GM11168 (cell line): Measurements from ENCODE around the gene CRTC3.
"Not testable (repeated sequence)": the region's sequence is repeated elsewhere in the genome, so short reads cannot be mapped to it uniquely, and the experiment has no call there.

Experiments used
- in situ Hi-C: fragments of 300-500 bp; cut with MboI; formaldehyde crosslinking; loops from one replicate; pipeline ENCODE4 v1.12.0; 2022; ENCODE audit warnings: low sequenced_read_pairs; ENCODE audit not compliant: unreplicated experiment

The CRTC3 gene

GRCh38 chr15:90665288-90666134 lies 135.8 kb downstream of the CRTC3 start:
- in situ Hi-C loops, result no loop called here

DNA sequence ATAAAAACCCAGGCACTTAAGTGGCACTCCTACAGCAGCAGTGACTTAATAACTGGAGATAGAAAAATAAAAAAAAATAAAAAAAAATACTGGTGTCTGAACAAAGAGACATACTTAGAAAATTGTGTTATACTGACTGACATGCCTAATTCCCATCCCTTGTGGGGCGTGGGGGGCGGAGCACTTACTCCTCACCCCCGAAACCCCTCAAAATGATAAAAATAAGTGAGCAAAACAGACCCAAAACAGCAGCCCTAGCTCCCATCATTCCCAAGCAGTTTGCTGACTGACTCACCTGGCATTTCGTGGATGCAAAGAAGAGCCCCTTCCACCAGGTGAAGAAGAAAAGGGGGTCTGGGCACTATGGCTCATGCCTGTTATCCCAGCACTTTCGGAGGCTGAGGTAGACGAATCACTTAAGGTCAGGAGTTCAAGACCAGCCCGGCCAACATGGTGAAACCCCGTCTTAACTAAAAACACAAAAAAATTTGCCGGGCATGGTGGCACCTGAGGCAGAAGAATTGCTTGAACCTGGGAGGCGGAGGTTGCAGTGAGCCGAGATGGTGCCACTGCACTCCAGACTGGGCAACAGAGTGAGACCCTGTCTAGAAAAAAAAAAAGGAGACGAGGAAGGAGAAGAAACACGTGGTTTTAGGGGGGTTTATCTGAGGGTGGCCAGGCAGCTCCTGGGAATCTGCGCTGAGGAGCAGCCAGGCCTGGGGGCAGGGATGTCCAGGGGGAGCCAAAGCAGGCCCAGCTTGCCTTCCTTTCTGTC lies 136.6 kb downstream of the CRTC3 start:
- in situ Hi-C loops, result no loop called here

- in situ Hi-C loops, result no loop called here
Observed at GRCh38 chr15:90667073-90667754, 137.5 kb downstream of the CRTC3 start.

DNA sequence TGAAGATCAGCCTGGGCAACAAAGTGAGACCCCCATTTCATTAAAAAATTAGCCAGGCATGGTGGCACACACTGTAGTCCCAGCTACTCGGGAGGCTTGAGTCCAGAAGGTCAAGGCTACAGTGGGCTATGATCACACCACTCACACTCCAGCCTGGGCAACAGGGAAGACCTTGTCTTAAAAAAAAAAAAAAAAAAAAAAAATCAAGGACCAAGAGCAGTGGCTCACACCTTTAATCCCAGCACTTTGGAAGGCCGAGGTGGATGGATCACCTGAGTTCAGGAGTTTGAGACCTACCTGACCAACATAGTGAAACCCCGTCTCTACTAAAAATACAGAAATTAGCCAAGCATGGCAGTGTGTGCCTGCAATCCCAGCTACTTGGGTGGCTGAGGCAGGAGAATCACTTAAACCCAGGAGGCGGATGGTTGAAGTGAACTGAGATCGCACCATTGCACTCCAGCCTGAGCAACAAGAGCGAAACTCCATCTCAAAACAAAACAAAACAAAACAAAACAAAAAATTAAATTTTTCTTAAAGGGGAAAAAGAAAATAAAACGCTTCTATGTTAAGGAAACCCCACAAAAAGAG lies 138.1 kb downstream of the CRTC3 start:
- in situ Hi-C loops, result not testable (repeated sequence)

DNA sequence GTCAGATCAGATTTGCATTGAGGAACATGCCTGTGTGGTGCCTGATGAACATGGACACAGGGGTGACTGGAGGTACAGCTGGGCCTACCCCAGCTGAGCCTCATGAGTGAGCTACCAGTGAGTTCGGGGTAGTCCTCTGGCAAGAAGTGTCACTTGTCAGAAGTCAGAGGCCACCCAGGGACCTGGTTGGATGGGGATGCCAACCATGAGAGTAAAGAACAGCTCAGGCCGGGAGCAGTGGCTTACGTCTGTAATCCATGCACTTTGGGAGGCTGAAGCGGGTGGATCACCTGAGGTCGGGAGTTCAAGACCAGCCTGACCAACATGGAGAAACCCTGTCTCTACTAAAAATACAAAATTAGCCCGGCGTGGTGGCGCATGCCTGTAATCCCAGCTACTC lies 140.9 kb downstream of the CRTC3 start:
- in situ Hi-C loops, result not testable (repeated sequence)

DNA sequence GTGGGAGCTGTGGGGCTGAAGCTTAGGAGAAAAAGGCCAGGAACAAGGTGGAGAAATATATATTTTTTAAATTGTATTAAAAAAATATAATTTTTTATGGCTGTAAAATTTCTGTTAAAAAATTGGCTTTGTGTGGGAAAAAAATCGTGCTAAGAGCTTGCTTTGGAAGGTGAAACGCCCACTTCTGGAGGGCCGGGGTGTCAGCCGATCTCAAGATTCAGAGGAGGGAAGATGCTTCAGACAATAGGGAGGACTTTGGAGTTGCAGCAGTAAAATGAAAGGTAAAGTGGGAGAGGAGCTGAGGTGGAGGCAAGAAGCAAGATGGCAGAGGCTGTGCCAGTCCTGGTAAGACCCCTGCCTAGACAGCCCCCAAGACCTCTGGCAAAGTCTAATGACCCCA lies 141.5 kb downstream of the CRTC3 start:
- in situ Hi-C loops, result no loop called here

DNA sequence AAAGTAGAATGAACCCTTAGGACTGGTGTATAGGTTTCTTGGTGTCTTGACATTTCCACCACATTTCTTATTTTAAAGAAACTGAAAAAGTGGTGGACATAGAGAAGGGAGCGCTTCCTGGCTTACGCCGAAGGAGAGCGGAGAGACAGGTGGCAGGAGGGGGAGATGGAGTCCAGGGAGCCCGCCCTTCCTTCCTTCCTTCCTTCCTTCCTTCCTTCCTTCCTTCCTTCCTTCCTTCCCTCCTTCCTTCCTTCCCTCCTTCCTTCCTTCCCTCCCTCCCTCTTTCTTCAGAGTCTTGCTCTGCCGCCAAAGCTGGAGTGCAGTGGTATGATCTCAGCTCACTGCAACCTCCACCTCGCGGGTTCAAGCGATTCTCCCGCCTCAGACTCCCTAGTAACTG lies 143.6 kb downstream of the CRTC3 start:
- in situ Hi-C loops, result not testable (repeated sequence)

- in situ Hi-C loops, result no loop called here
Observed at GRCh38 chr15:90674476-90674875, 144.8 kb downstream of the CRTC3 start.

- in situ Hi-C loops, result no loop called here
Observed at GRCh38 chr15:90675464-90675863, 145.7 kb downstream of the CRTC3 start.

DNA sequence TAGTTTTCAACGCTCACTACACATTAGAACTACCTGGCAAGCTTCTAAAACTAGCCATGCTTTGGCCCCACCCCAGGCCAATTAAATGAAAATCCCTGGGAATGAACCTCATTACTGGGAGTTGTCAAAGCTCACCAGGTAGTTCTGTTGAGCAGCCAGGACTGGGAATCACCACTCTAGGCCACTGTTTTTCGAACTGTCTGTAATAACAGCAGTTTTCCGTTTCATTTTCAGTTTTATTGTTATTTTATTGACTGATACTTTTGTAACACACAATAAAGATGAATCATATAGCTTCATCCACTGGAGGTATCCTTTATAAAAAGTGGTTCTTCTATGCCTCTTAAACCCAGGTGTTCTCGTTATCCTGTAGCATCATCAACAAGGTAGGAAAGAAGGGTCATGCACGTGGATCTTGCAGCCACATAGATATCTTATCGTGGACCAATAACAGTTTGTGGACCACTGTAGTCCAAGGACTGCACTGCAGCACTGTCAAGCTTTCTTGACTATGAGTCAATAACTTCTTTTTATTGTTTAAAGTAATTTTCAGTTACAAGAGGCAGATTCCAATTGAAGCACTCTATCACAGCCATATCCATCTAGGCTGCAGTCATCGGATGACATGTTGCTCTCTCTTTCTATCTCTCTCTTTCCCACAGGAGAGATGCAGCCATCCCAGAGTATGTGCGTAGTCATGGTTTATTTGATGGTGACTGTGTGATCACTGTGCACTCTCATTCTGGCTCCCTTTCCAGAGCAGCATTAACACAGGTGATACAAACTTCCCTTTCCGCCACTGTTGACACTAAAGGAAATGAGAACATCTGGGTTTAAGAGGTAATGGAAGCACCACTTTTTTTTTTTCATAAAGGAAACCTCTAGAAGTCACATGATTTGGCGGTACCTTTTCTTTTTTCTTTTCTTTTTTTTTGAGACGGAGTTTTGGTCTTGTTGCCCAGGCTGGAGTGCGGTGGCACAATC lies 148.4 kb downstream of the CRTC3 start:
- in situ Hi-C loops, result no loop called here

DNA sequence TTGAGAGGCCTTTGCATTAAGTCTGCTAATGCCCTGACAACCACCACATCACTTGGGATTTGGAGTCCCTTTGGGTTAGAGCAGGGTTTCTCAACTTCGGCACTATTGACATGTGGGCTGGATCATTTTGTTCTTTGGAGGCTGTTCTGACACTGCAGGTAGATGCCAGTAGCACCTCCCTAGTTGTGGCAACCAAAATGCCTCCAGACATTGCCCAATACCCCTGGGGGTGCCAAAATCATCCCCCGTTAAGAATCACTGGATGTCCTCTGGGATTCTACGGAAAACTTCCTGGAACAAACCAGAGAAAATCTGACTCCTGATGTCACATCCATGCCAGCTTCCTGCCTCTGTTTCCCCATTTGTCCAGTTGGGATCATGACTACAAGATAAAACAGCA lies 150.2 kb downstream of the CRTC3 start:
- in situ Hi-C loops, result no loop called here

DNA sequence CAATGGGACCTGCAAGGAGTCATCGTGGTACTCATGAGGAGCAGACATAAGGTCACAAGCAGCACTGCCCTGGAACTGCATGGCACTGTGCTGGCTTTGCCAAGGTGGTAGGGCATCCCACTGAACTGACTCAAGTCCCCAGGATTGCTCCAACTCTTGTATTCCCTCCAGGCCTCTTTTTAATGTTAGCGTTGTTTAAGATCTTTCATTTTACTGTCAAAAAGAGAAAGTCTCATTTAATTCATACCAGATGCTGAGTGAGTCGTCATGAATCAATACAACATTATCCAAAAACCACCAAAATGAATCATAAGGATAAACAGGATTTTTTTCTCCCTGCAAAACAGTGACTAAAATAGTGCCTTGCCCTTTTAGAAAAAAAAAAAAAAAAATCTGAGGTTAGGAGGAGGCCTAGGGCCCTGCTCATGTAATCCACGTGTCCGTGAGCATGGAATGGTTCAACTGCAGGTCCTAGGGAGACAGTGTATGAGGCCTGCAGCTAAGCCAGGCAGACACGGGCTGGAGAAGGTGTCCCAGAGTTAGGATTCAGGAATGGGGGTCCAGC lies 150.7 kb downstream of the CRTC3 start:
- in situ Hi-C loops, result no loop called here

GRCh38 chr15:90681056-90681455 lies 151.3 kb downstream of the CRTC3 start:
- in situ Hi-C loops, result no loop called here

- in situ Hi-C loops, result no loop called here
Observed at GRCh38 chr15:90681480-90681879, 151.8 kb downstream of the CRTC3 start.

GRCh38 chr15:90683371-90683770 lies 153.6 kb downstream of the CRTC3 start:
- in situ Hi-C loops, result no loop called here

DNA sequence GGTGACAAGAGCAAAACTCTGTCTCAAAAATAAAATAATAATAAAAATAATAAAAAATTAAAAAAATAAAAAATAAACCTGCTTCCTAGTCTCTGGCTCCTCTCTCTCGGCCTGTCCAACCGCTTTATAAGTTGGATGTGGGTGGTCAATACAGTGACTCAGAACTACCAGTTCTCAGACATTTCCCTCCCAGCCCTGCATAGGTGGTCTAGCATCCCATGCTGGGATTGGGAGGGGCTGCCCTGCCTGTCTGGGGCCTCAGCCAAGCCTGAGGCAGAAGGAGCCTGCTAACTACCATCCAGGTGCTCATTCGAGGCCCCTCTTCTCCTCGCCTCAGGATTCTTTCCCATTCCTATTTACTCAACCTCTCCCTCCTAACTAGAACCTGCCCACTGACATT lies 154.2 kb downstream of the CRTC3 start:
- in situ Hi-C loops, result no loop called here

GRCh38 chr15:90684281-90684680 lies 154.6 kb downstream of the CRTC3 start:
- in situ Hi-C loops, result no loop called here

GRCh38 chr15:90685591-90686434 lies 156.1 kb downstream of the CRTC3 start:
- in situ Hi-C loops, result no loop called here
